Peyer's patch (tissue), 4 donors: Measurements from ENCODE around the gene MAP3K13.

Experiments
- POLR2A ChIP-seq, 2 donors: fragments of 450-650 bp; IDR thresholded peaks; one replicate each; pipeline ENCODE4 v1.5.1; 2017; ENCODE audit warnings: antibody characterized with exemption in 2 of 2, mild to moderate bottlenecking in 2 of 2, moderate library complexity in 2 of 2
- TF ChIP-seq, protein P1 (sequence below), 6 experiments: fragments of 450-650 bp in 4 of 6; fragments of 200-600 bp in 2 of 6; sonication (generic) in 1 of 6; IDR thresholded peaks; one replicate each; pipeline ENCODE4 v1.5.1; 2017 to 2019; ENCODE audit warnings: antibody characterized with exemption in 6 of 6, mild to moderate bottlenecking in 3 of 6, moderate library complexity in 1 of 6

DNA sequence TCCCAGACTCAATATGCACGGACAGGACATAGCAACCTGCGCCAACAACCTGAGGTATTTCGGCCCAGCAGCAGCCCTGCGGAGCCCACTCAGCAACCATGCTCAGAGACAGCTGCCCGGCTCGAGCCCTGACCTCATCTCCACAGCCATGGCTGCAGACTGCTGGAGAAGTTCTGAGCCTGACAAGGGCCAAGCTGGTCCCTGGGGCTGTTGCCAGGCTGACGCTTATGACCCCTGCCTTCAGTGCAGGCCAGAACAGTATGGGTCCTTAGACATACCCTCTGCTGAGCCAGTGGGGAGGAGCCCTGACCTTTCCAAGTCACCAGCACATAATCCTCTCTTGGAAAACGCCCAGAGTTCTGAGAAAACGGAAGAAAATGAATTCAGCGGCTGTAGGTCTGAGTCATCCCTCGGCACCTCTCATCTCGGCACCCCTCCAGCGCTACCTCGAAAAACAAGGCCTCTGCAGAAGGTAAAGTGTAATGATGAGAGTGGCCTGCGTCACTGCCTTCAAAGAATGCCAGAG lies 110.4 kb downstream of the MAP3K13 start:
- TF ChIP-seq, protein P1, sequence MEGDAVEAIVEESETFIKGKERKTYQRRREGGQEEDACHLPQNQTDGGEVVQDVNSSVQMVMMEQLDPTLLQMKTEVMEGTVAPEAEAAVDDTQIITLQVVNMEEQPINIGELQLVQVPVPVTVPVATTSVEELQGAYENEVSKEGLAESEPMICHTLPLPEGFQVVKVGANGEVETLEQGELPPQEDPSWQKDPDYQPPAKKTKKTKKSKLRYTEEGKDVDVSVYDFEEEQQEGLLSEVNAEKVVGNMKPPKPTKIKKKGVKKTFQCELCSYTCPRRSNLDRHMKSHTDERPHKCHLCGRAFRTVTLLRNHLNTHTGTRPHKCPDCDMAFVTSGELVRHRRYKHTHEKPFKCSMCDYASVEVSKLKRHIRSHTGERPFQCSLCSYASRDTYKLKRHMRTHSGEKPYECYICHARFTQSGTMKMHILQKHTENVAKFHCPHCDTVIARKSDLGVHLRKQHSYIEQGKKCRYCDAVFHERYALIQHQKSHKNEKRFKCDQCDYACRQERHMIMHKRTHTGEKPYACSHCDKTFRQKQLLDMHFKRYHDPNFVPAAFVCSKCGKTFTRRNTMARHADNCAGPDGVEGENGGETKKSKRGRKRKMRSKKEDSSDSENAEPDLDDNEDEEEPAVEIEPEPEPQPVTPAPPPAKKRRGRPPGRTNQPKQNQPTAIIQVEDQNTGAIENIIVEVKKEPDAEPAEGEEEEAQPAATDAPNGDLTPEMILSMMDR (IDR thresholded peaks at IDR 0.05): no peak
- TF ChIP-seq POLR2A (IDR thresholded peaks at IDR 0.05): no peak
